ENCODE data around the gene RAB25.

RAB25 gene

GRCh38 chr1:156117414-156118176, 56.6 kb downstream of the RAB25 start:
- H2AFZ ChIP-seq (ENCODE audit: low read depth, low read length) = no peak overlapping the region
- peak overlapping the region; percentile 39 for H3K4me2 ChIP-seq (ENCODE audit: low read length, poor library complexity, severe bottlenecking)
- H2AK5ac ChIP-seq (ENCODE audit: low read length, severe bottlenecking) = no peak overlapping the region
- no peaks in the 10 kb centered on the region for H3K27me3 ChIP-seq (ENCODE audit: control insufficient read depth in 1 of 2, insufficient read depth in 1 of 2, low read length in 2 of 2)
- H3K9ac ChIP-seq (ENCODE audit: low read length) = peak overlapping the region; percentile 99
- peaks cover 51% of the 10 kb centered on the region for H3K4me1 ChIP-seq (ENCODE audit: control insufficient read depth, insufficient read depth, low read depth, low read length)
- H4K8ac ChIP-seq (ENCODE audit: low read length) = no peak overlapping the region
- H3K23ac ChIP-seq (ENCODE audit: low read length in 2 of 2) = no peak overlapping the region
- peaks cover 4 to 52% of the 10 kb centered on the region in 2 experiments for H3K36me3 ChIP-seq (ENCODE audit: control insufficient read depth in 1 of 2, insufficient read depth in 2 of 2, low read depth in 1 of 2, low read length in 2 of 2)
- peak overlapping the region; percentile 39 to 89 for H3K4me3 ChIP-seq (ENCODE audit: insufficient read depth in 1 of 2, low read depth in 1 of 2, low read length in 2 of 2)
- H3K18ac ChIP-seq (ENCODE audit: low read depth in 1 of 2, low read length in 2 of 2) = no peak overlapping the region
- H3K14ac ChIP-seq (ENCODE audit: low read length in 2 of 2) = no peak overlapping the region
- H3K9me3 ChIP-seq (ENCODE audit: control insufficient read depth, low read length) = no peaks in the 10 kb centered on the region
- H2BK12ac ChIP-seq (ENCODE audit: low read length in 2 of 2) = peak overlapping the region in 1 of 2 experiments; percentile 38
- H4K91ac ChIP-seq (ENCODE audit: low read length) = no peak overlapping the region
- no peak overlapping the region for H2BK5ac ChIP-seq (ENCODE audit: low read depth, low read length, poor library complexity, severe bottlenecking)
- H3K79me1 ChIP-seq (replicated peaks; ENCODE audit: low read length, poor library complexity, severe bottlenecking) = peaks cover 2% of the 10 kb centered on the region
- WGBS = 84% methylated on average over 11 of the region's 13 CpGs
- H3K27ac ChIP-seq (ENCODE audit: low read length, poor library complexity, severe bottlenecking) = peak overlapping the region; percentile 76
- DNase-seq = peak; percentile 51
- no peak overlapping the region for H2BK120ac ChIP-seq (ENCODE audit: low read depth, low read length)
- no peak overlapping the region for H2BK15ac ChIP-seq (ENCODE audit: low read depth, poor library complexity, severe bottlenecking)
- no peak overlapping the region for H3K4ac ChIP-seq (ENCODE audit: low read depth in 1 of 2, low read length in 2 of 2)

GRCh38 chr1:156118177-156118868, 57.4 kb downstream of the RAB25 start:
- WGBS = 74% methylated on average over 7 of the region's 8 CpGs
- Histone ChIP-seq H2AFZ (ENCODE audit: low read depth, low read length) (no peak overlapping the region), H3K4me1 (ENCODE audit: control insufficient read depth, insufficient read depth, low read depth, low read length) (peaks cover 54% of the 10 kb centered on the region), H2BK12ac (ENCODE audit: low read length in 2 of 2) (no peak overlapping the region), H3K23ac (ENCODE audit: low read length in 2 of 2) (peak overlapping the region in 1 of 2 experiments; percentile 1), H3K27ac (ENCODE audit: low read length, poor library complexity, severe bottlenecking) (peak overlapping the region; percentile 76), H3K27me3 (ENCODE audit: control insufficient read depth in 1 of 2, insufficient read depth in 1 of 2, low read length in 2 of 2) (no peaks in the 10 kb centered on the region), H2AK5ac (ENCODE audit: low read length, severe bottlenecking) (peak overlapping the region; percentile 86), H2BK5ac (ENCODE audit: low read depth, low read length, poor library complexity, severe bottlenecking) (peak overlapping the region; percentile 53), H3K18ac (ENCODE audit: low read depth in 1 of 2, low read length in 2 of 2) (peak overlapping the region; percentile 35 to 54), H2BK15ac (ENCODE audit: low read depth, poor library complexity, severe bottlenecking) (no peak overlapping the region), H3K4me2 (ENCODE audit: low read length, poor library complexity, severe bottlenecking) (peak overlapping the region; percentile 60), H4K91ac (ENCODE audit: low read length) (no peak overlapping the region), H3K4me3 (ENCODE audit: insufficient read depth in 1 of 2, low read depth in 1 of 2, low read length in 2 of 2) (peak overlapping the region in 1 of 2 experiments; percentile 89), H3K79me1 (replicated peaks; ENCODE audit: low read length, poor library complexity, severe bottlenecking) (no peaks in the 10 kb centered on the region), H3K4ac (ENCODE audit: low read depth in 1 of 2, low read length in 2 of 2) (peak overlapping the region in 1 of 2 experiments; percentile 18), H3K14ac (ENCODE audit: low read length in 2 of 2) (no peak overlapping the region), H3K9ac (ENCODE audit: low read length) (peak overlapping the region; percentile 99), H4K8ac (ENCODE audit: low read length) (no peak overlapping the region), H3K36me3 (ENCODE audit: control insufficient read depth in 1 of 2, insufficient read depth in 2 of 2, low read depth in 1 of 2, low read length in 2 of 2) (peaks cover 4 to 52% of the 10 kb centered on the region in 2 experiments), H3K9me3 (ENCODE audit: control insufficient read depth, low read length) (no peaks in the 10 kb centered on the region), H2BK120ac (ENCODE audit: low read depth, low read length) (no peak overlapping the region)
- peak; percentile 52 for DNase-seq

- H2AFZ ChIP-seq (ENCODE audit: low read depth, low read length) = no peak overlapping the region
- no peak overlapping the region for H3K4me2 ChIP-seq (ENCODE audit: low read length, poor library complexity, severe bottlenecking)
- peak overlapping the region; percentile 19 for H4K91ac ChIP-seq (ENCODE audit: low read length)
- peak overlapping the region; percentile 83 for H2AK5ac ChIP-seq (ENCODE audit: low read length, severe bottlenecking)
- no peaks in the 10 kb centered on the region for H3K27me3 ChIP-seq (ENCODE audit: control insufficient read depth in 1 of 2, insufficient read depth in 1 of 2, low read length in 2 of 2)
- H3K4ac ChIP-seq (ENCODE audit: low read depth in 1 of 2, low read length in 2 of 2) = no peak overlapping the region
- H3K9me3 ChIP-seq (ENCODE audit: control insufficient read depth, low read length) = no peaks in the 10 kb centered on the region
- WGBS = 4% methylated on average over 2 of the region's 3 CpGs
- H2BK5ac ChIP-seq (ENCODE audit: low read depth, low read length, poor library complexity, severe bottlenecking) = peak overlapping the region; percentile 39
- H3K9ac ChIP-seq (ENCODE audit: low read length) = peak overlapping the region; percentile 99
- DNase-seq = peak; percentile 84
- H3K4me1 ChIP-seq (ENCODE audit: control insufficient read depth, insufficient read depth, low read depth, low read length) = peaks cover 53% of the 10 kb centered on the region
- H3K4me3 ChIP-seq (ENCODE audit: insufficient read depth in 1 of 2, low read depth in 1 of 2, low read length in 2 of 2) = peak overlapping the region in 1 of 2 experiments; percentile 89
- peak overlapping the region in 1 of 2 experiments; percentile 85 for H3K14ac ChIP-seq (ENCODE audit: low read length in 2 of 2)
- H2BK12ac ChIP-seq (ENCODE audit: low read length in 2 of 2) = peak overlapping the region; percentile 7 to 28
- H3K27ac ChIP-seq (ENCODE audit: low read length, poor library complexity, severe bottlenecking) = peak overlapping the region; percentile 86
- peak overlapping the region; percentile 59 for H4K8ac ChIP-seq (ENCODE audit: low read length)
- peaks cover 4 to 54% of the 10 kb centered on the region in 2 experiments for H3K36me3 ChIP-seq (ENCODE audit: control insufficient read depth in 1 of 2, insufficient read depth in 2 of 2, low read depth in 1 of 2, low read length in 2 of 2)
- peak overlapping the region; percentile 34 to 79 for H3K18ac ChIP-seq (ENCODE audit: low read depth in 1 of 2, low read length in 2 of 2)
- H2BK15ac ChIP-seq (ENCODE audit: low read depth, poor library complexity, severe bottlenecking) = no peak overlapping the region
- no peaks in the 10 kb centered on the region for H3K79me1 ChIP-seq (replicated peaks; ENCODE audit: low read length, poor library complexity, severe bottlenecking)
- no peak overlapping the region for H3K23ac ChIP-seq (ENCODE audit: low read length in 2 of 2)
- H2BK120ac ChIP-seq (ENCODE audit: low read depth, low read length) = no peak overlapping the region
Measured at GRCh38 chr1:156119503-156120209, 58.7 kb downstream of the RAB25 start.

All from mesenchymal stem cell (in vitro differentiated cells and primary cell).